NCI-H82 treated with DMSO at 0.1 percent for 48 hours (cell line): Measurements from ENCODE around the gene IER5L.
"Not testable (repeated sequence)": the region's sequence is repeated elsewhere in the genome, so short reads cannot be mapped to it uniquely, and the experiment has no call there.

Source experiments
- DNase-seq: peaks from one replicate; lab custom pipeline; 2025; ENCODE audit not compliant: unreplicated experiment; lab: John Stamatoyannopoulos, UW

The IER5L gene

DNA sequence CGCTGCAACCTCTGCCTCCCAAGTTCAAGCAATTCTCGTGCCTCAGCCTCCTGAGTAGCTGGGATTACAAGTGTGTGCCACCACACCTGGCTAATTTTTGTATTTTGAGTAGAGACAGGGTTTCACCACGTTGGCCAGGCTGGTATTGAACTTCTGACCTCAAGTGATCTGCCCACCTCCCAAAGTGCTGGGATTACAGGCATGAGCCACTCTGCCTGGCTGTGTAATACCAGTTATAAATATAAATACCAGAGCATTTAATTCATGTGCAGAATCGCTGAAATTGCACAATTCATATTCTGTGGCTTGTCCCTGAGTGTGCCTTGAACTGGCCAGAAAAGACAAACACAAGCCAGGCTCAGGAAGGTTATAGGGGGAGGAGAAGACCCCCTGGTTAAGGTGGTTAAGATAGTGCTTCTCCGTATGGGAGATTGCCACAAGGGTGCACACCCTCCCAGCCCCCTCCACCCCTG is 14.8 kb downstream of the IER5L start:
- DNase-seq, result not testable (repeated sequence)

DNA sequence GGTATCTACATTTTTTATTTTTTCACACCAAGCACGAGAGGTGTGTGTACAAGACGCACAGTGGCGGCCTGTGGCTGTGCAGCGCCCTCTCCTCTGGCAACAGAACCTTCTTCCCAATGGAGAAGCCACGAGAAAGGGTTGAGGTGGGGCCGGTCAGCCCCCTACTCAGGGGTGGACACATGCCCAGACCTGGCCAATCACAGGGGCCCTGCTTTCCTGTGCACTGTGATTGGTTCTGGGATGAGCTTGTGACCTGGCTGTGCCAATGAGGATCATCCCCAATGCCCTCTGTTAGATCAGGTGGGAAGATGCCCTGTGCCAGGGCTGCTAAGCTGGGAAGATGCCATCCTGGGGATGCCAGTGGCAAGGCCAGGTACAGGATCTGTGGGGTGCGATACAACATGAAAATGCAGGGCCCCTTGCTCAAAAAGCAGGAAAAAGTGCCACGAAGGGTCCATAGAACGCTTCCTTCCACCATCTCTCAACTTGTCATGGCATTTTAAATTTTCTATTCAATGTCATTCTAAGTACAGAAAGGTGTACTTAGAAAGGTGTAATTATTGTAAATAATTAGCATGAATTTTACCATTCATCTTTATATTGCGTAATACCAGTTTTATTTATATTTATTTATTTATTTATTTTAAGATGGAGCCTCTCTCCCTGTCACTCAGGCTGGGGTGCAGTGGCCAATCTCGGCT is 15.4 kb downstream of the IER5L start:
- DNase-seq, result no peak

DNA sequence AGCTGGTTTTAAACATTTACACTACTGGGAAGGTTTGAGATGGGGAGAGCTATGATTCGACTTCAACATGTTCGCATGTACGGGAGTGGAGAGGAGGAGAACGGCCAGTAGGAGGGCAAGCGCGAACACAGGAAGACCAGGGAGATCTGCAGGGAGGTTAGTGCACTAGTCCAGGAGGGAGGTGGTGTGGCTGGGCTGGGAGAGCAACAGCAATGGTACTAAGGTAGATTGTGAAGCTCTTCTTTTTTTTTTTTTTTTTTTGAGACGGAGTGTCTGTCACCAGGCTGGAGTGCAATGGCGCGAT is 16.6 kb downstream of the IER5L start:
- no peak for DNase-seq

- no peak for DNase-seq
Measured at GRCh38 chr9:129160712-129161533, 17.1 kb downstream of the IER5L start.

- no peak for DNase-seq
Measured at GRCh38 chr9:129156163-129156562, 21.9 kb downstream of the IER5L start.

GRCh38 chr9:129154866-129155477 is 23.1 kb downstream of the IER5L start:
- no peak for DNase-seq

DNA sequence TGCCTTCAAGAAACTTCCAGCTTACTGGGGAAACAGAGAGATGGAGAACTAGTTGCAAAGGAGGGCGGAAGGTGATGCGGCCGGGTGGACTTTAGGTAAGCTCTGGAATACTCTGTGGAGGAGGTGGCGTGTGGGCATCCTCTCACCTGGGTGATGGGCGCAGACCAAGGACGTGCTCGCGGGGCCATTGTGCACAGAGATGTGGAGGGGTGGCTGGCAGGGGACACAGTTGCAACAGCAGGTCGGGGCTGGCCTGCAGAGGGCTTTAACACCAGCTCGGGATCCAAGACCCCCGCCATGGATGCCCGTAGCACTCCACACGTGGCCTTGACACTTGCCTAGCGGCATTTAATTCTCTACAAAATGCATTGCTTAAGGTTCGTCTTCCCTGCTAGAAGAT is 26.6 kb downstream of the IER5L start:
- no peak for DNase-seq

DNA sequence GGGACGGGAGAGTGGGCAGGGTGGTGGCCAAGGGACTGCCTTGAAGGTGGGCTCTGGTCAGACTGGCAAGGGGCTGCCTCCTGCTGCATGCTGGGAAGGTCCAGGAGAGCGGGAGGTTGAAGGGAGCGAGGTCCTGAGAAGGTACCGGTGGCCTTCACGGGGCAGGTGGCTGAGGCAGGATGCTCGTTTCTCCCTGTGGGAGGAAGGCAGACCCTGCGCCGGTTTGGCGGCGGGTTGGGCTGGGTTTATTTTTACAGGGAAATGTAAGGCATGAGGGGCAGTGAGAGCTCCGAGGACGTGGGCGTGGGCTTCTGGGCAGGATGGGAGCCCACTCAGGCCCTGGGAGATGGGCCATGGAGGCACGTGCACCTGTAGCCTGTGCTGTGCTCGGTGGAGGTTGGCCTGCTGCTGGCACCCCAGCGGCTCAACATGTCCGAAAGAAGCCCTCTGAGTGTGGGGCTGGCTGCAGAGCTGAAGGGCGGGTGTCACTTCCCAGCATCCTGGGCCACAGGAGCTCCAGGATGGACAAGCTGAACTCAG is 27.3 kb downstream of the IER5L start:
- DNase-seq, result no peak

GRCh38 chr9:129150122-129150521 is 27.9 kb downstream of the IER5L start:
- DNase-seq, result no peak

DNA sequence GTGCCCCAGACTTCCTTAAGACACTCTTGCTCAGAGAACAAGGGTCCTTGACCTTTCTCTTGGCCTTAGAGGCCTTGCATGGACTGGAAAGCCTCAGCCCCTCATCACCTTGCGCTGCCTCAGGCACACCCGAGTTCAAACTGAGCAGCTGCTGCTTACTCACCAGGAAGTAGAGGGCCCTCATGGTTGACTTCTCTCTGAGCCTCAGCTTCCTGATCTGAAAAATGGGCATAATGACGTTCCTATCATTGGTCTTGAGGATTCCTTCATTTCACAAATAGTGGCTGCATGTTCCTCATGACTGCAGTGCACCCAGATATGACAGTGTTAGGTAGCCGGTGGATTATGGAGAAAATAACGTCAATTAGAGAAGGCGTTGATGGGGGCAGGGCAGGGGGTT is 28.6 kb downstream of the IER5L start:
- no peak for DNase-seq

GRCh38 chr9:129148463-129149204 is 29.4 kb downstream of the IER5L start:
- DNase-seq, result no peak

- no peak for DNase-seq
Measured at GRCh38 chr9:129146441-129146941, 31.6 kb downstream of the IER5L start.

DNA sequence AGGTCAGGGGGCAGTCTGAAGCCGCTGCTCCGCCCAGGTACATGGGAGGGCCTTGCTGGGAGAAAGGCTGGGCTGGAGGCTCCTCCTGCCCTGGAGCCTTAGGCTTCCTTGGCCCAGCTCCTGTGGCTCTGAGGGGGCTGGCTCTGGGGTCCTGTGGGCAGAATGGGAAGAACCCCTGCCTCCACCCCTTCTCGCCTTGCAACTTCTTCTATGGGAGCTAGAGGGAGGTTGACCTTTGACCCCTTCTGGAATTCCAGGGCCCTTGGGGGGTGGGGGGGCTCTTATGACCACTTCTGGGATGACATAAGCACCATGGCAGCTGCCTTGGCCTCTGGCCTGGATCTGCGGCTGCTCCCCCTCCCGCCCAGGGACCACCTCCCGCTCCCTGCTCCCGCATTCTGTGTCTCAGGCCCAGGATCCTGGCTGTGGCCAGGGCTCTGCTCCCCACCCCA is 32.2 kb downstream of the IER5L start:
- DNase-seq, result no peak

DNA sequence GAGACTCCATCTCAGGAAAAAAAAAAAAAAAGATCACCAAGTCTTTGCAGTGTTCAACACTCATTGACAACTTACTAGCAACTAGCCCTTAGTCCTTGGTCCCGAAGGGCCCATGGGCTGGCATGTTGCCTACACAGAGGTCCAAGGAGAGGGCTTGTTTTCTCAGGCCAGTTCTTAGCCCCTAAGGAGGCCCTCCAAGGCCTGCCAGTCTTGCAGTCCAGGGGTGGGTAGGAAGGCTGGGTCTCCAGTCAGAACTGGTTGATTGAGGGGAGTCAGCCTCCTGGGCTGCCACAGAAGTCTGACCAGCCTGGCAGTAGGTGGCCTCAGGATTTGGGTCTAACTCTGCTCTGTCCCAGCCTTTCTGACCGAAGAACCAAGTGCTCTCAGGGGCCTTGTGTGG is 32.7 kb downstream of the IER5L start:
- no peak for DNase-seq

- DNase-seq, result peak; percentile 37
Measured at GRCh38 chr9:129143031-129143927, 34.8 kb downstream of the IER5L start.

- DNase-seq, result no peak
Measured at GRCh38 chr9:129142138-129142935, 35.7 kb downstream of the IER5L start.

DNA sequence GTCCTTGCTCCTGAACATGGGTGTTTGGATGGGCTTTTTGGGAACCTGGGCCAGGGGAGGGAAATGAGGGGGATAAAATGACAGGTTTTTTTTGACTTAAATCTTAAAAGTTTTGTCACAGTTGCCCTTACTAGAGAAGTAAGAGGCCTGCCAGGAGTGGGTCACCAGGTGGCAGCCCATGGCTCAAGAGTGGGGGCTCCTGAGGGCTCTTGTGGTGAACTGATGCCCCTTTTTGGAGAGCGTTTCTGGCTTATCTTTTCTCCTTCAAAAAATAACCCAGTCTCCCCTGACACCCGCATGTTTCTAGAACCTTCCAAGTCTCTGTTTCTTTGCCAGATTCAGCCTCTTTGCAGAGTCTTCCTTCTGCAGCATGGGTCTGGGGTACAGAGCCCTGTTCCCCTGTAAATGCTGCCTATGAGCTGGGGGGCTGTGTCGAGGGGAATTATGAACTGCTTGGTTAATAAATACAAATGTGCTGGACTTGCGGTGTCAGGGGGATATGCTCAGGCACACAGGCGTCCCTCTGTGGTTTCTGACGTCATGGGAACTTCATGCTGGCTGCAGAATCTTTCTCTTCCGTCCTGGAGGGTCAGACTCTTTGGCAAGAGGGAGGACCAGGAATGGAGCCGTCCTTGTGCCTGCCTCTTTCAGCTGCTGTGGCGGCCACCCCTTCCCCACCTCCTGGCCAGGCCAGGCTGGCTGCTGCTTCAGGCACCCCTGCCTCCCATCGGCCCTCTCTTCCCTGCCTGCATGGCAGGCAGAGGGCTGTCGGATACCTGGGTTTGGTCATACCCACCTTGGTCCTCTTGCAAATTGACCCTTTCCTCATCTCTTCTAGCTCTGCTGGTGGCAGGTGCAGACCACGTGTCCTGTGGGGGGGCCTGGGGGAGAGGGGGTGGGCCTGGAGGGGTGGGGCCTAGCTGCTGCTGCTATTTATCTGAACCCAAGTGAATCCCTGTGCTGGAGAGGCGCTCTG is 36.7 kb downstream of the IER5L start:
- no peak for DNase-seq
